Endothelial cell (in vitro differentiated cells): ENCODE measurements around the gene ADCY9. TPM values are rescaled to one million over a fixed set of nuclear protein-coding genes. Genes with fewer than 3 reads are reported as not detected.

Experiments
- DNase-seq: peaks from one replicate; pipeline ENCODE4 v3.0.0; 2021; ENCODE audit warnings: low spot score
- H3K27ac Mint-ChIP-seq: one replicate; pipeline ENCODE4 v1.8.0; 2021; ENCODE audit warnings: mixed read lengths, inconsistent platforms; ENCODE audit not compliant: unreplicated experiment
- H3K27me3 Mint-ChIP-seq: one replicate; pipeline ENCODE4 v1.8.0; 2021; ENCODE audit warnings: mild to moderate bottlenecking, moderate library complexity, mixed read lengths, inconsistent platforms; ENCODE audit not compliant: unreplicated experiment
- H3K36me3 Mint-ChIP-seq: one replicate; pipeline ENCODE4 v1.8.0; 2021; ENCODE audit warnings: mild to moderate bottlenecking, low read depth, mixed read lengths, inconsistent platforms; ENCODE audit not compliant: unreplicated experiment
- H3K4me1 Mint-ChIP-seq: one replicate; pipeline ENCODE4 v1.8.0; 2021; ENCODE audit warnings: mild to moderate bottlenecking, mixed read lengths, inconsistent platforms; ENCODE audit not compliant: unreplicated experiment
- H3K4me3 Mint-ChIP-seq: one replicate; pipeline ENCODE4 v1.8.0; 2021; ENCODE audit warnings: mild to moderate bottlenecking, mixed read lengths, inconsistent platforms; ENCODE audit not compliant: unreplicated experiment
- H3K9me3 Mint-ChIP-seq: one replicate; pipeline ENCODE4 v1.8.0; 2021; ENCODE audit warnings: mixed read lengths, inconsistent platforms; ENCODE audit not compliant: unreplicated experiment
- total RNA-seq: library from RNA; stranded (reverse); fragmentation: NEBNext Ultra II Directional; extraction: Animal tissue kit (Norgen Biotek cat#: 25700); gene quantifications from one replicate; pipeline ENCODE4 v1.2.1, GENCODE V29; 2021; ENCODE audit not compliant: unreplicated experiment
- TF ChIP-seq, protein P1 (sequence below): fragments of 200-600 bp; sonication (generic); IDR thresholded peaks from one replicate; pipeline ENCODE4 v1.5.0; 2021; ENCODE audit warnings: antibody characterized with exemption; ENCODE audit not compliant: unreplicated experiment

The ADCY9 gene
- total RNA-seq, 1 donor from 2014 or later, result 3.3 TPM

GRCh38 chr16:4101421-4102219 lies 14.6 kb downstream of the ADCY9 start:
- peaks cover 3% of the 10 kb centered on the region for H3K27me3 Mint-ChIP-seq
- no peak overlapping the region for H3K27ac Mint-ChIP-seq
- H3K9me3 Mint-ChIP-seq, result no peaks in the 10 kb centered on the region
- no peak for DNase-seq
- peaks cover 6% of the 10 kb centered on the region for H3K4me1 Mint-ChIP-seq
- TF ChIP-seq, protein P1, sequence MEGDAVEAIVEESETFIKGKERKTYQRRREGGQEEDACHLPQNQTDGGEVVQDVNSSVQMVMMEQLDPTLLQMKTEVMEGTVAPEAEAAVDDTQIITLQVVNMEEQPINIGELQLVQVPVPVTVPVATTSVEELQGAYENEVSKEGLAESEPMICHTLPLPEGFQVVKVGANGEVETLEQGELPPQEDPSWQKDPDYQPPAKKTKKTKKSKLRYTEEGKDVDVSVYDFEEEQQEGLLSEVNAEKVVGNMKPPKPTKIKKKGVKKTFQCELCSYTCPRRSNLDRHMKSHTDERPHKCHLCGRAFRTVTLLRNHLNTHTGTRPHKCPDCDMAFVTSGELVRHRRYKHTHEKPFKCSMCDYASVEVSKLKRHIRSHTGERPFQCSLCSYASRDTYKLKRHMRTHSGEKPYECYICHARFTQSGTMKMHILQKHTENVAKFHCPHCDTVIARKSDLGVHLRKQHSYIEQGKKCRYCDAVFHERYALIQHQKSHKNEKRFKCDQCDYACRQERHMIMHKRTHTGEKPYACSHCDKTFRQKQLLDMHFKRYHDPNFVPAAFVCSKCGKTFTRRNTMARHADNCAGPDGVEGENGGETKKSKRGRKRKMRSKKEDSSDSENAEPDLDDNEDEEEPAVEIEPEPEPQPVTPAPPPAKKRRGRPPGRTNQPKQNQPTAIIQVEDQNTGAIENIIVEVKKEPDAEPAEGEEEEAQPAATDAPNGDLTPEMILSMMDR, result no peak
- H3K36me3 Mint-ChIP-seq, result no peaks in the 10 kb centered on the region
- no peak overlapping the region for H3K4me3 Mint-ChIP-seq

- H3K4me1 Mint-ChIP-seq, result no peaks in the 10 kb centered on the region
- no peaks in the 10 kb centered on the region for H3K9me3 Mint-ChIP-seq
- no peak overlapping the region for H3K27ac Mint-ChIP-seq
- DNase-seq, result no peak
- no peaks in the 10 kb centered on the region for H3K36me3 Mint-ChIP-seq
- peaks cover 3% of the 10 kb centered on the region for H3K27me3 Mint-ChIP-seq
- H3K4me3 Mint-ChIP-seq, result no peak overlapping the region
- TF ChIP-seq, protein P1, result no peak
These were observed 17.7 kb downstream of the ADCY9 start for GRCh38 chr16:4098501-4098900.

DNA sequence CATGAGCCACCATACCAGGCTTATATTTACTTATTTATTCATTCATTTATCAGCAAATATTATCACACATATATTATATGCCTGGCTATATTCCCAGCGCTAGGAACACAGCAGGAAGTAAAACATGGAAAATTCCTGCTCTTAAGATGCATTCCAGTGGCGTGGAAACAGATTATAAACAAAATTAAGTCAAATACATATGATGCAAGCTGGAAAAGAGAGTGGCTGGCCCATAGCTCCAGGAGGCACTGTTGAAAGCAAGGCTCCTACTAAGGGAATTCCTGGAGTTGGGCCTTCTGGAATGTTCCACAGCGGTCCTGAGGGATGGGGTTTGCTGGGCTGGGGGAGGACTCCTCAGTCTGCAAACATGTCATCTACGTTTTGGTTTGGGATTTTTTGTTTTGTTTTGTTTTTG lies 18.4 kb downstream of the ADCY9 start:
- Mint-ChIP-seq H3K4me1 (no peaks in the 10 kb centered on the region), H3K4me3 (no peak overlapping the region), H3K27ac (no peak overlapping the region), H3K27me3 (peaks cover 3% of the 10 kb centered on the region), H3K9me3 (no peaks in the 10 kb centered on the region), H3K36me3 (no peaks in the 10 kb centered on the region)
- TF ChIP-seq, protein P1, result no peak
- no peak for DNase-seq

GRCh38 chr16:4096509-4096908 lies 19.7 kb downstream of the ADCY9 start:
- no peak for DNase-seq
- no peaks in the 10 kb centered on the region for H3K9me3 Mint-ChIP-seq
- TF ChIP-seq, protein P1, result no peak
- no peak overlapping the region for H3K27ac Mint-ChIP-seq
- H3K36me3 Mint-ChIP-seq, result no peaks in the 10 kb centered on the region
- H3K27me3 Mint-ChIP-seq, result peaks cover 3% of the 10 kb centered on the region
- H3K4me1 Mint-ChIP-seq, result no peaks in the 10 kb centered on the region
- H3K4me3 Mint-ChIP-seq, result no peak overlapping the region

DNA sequence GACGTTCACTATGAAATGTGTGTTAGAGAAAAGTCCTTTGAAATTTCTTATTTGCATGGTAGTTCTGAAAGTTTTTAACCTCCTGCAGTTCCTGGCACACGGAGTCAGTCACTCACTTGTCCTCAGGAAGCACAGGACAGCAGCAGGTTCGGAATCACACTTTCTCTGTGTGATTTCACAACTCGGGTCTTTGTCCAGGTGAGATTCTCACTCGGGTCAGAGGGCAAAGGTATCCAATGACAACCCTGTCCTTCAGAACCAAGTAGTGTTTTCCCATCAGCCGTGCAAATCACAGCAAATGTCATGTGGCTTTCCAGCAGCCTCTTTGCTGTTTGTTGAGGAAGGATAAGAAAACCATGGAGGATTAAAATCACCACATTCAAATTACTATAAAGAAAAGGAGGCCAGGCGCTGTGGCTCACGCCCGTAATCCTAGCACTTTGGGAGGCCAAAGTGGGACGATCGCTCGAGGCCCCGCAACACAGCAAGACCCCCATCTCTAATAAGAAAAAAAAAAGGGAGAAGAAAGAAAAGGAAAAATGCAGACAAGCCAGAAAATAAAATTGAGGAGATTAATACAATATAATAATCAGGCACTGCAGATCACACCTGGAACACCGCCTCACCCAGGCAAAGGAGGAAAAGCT lies 22.0 kb downstream of the ADCY9 start:
- Mint-ChIP-seq H3K27ac (no peak overlapping the region), H3K4me1 (no peaks in the 10 kb centered on the region), H3K27me3 (peaks cover 4% of the 10 kb centered on the region), H3K9me3 (no peaks in the 10 kb centered on the region), H3K36me3 (no peaks in the 10 kb centered on the region), H3K4me3 (no peak overlapping the region)
- TF ChIP-seq, protein P1, result no peak
- DNase-seq, result no peak
